ENCODE measurements around the gene MAPKAP1. TPM values are rescaled to one million over a fixed set of nuclear protein-coding genes. Genes with fewer than 3 reads are reported as not detected.

The MAPKAP1 gene
- total RNA-seq, 1 experiment from 2014 or later, result 79.9 TPM

- no peak for DNase-seq (ENCODE audit: low spot score)
Measured at GRCh38 chr9:125460883-125461635, 245.9 kb downstream of the MAPKAP1 start.

GRCh38 chr9:125460346-125460745 is 246.7 kb downstream of the MAPKAP1 start:
- DNase-seq (ENCODE audit: low spot score), result no peak

DNA sequence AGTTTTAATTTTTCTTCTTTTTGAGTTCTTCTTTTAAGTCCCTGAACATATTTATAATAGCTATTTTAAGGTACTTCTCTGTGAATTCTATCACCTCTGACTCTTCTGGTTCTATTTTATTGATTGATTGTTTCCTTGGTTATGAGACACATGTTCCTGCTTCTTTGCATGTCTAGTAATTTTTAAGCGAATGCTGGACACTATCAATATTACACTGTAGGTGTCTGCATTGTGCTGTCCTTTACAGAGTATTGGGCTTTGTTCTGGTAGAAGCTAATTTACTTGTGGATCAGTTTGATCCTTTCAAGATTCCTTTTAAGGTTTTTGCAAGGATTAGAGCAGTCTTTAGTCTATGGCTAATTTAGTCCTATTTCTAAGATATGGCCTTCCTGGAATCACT is 249.7 kb downstream of the MAPKAP1 start:
- no peak for DNase-seq (ENCODE audit: low spot score)

DNA sequence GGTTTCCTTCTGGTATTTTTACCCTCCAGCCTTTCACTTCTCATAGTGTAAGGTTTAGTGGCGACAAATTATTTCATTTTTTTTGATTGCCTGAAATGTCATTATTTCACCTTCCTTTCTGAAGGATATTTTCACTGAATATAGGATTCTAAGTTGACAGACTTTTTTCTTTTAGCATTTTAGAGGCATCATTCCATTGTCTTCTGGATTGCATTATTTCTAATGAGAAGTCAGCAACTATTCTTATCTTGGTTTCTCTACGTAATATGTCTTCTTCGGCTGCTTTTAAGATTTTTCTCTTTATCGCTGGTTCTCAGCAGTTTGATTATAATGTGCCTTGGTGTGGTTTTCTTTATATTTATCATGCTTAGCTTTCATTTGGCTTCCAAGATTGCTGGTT is 251.1 kb downstream of the MAPKAP1 start:
- DNase-seq (ENCODE audit: low spot score), result no peak

- no peak for DNase-seq (ENCODE audit: low spot score)
Measured at GRCh38 chr9:125455132-125455531, 251.9 kb downstream of the MAPKAP1 start.

- DNase-seq (ENCODE audit: low spot score), result no peak
Measured at GRCh38 chr9:125447202-125447802, 259.7 kb downstream of the MAPKAP1 start.

GRCh38 chr9:125446561-125447094 is 260.4 kb downstream of the MAPKAP1 start:
- no peak for DNase-seq (ENCODE audit: low spot score)

GRCh38 chr9:125444956-125445506 is 262.0 kb downstream of the MAPKAP1 start:
- no peak for DNase-seq (ENCODE audit: low spot score)

DNA sequence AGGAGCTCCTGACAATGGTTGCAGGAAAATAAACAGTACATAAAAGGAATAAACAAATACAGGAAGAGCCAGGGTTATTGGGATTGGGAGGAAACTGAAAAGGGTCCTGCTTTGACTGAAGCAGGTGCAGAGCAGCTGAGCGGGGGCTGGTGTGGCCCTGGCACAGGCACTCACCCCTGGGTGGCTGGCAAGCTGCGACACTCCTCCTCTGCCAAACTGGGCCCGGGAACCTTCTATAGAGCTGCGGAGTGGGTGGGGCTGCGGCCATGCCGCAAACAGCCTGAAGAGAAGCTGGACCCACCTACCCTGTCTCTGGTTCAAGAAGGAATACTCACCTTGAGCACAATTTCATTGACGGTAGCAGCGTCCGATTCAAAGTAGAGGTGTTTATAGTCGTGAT is 262.8 kb downstream of the MAPKAP1 start:
- DNase-seq (ENCODE audit: low spot score), result no peak

- no peak for DNase-seq (ENCODE audit: low spot score)
Measured at GRCh38 chr9:125443367-125443766, 263.6 kb downstream of the MAPKAP1 start.

GRCh38 chr9:125442452-125442851 is 264.6 kb downstream of the MAPKAP1 start:
- DNase-seq (ENCODE audit: low spot score), result no peak

DNA sequence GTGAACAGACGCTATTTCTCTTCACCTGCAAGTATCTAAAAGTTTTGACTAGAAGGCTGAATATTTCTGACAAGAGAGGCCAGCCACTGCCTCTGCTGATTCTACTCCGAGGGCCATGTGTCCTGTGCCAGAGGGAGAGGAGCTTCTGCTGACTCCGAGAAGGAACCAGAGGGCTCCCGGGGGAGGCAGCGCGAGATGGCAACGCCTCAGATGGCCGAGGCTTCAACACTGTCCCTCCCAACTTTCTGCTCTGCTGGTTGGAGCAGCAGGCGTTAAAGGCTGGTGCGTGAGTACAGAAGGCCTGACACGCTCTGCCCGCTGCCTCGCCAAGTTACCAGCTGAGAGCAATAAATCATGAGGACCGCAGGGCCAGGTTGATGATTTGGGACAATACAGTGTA is 266.6 kb downstream of the MAPKAP1 start:
- no peak for DNase-seq (ENCODE audit: low spot score)

GRCh38 chr9:125439434-125440272 is 267.4 kb downstream of the MAPKAP1 start:
- DNase-seq (ENCODE audit: low spot score), result no peak

DNA sequence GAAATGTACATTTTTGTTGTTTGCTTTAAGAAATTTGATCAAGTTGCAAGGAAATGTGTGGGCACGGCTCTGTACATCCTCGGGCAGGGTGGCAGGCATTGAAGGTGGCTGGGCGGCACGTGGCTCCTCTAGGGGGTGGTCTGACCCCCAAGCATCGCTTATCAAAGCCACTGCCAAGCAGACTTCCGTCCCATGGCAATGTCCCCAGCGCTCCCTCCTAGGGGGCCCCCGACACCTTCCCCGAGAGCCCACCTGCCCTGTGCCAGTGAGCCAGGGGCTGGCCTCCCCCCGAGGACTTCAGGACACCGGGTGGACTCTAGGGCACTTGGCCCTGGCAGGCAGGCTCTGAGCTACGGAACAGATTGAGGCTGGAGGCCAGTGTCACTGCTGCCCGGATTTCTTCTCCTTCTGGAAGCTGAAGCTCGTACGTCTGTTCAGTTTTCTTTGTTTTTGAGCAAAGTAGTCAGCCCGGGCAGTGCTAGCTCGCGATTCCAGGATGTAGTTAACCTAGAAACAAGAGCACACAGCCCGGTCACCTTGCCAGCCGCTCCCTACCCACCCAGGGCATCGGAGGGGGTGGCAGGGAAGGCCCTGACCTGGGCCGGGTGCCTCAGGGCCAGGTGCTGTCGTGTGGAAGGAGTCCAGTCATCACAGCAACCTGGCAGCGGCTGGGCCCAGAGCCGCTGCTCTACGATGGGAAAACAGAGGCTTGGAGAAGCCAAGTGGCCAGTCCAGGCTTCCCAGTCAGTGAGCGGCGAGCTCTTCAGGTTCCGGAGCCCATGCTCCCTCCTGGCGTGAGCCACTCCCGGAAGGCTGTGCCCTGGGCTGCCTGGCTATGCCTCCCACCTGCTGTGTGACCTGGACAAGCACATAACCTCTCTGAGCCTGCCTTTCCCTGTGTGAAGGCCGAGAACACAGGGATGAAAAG is 268.2 kb downstream of the MAPKAP1 start:
- DNase-seq (ENCODE audit: low spot score), result no peak

- no peak for DNase-seq (ENCODE audit: low spot score)
Measured at GRCh38 chr9:125437771-125438221, 269.2 kb downstream of the MAPKAP1 start.

DNA sequence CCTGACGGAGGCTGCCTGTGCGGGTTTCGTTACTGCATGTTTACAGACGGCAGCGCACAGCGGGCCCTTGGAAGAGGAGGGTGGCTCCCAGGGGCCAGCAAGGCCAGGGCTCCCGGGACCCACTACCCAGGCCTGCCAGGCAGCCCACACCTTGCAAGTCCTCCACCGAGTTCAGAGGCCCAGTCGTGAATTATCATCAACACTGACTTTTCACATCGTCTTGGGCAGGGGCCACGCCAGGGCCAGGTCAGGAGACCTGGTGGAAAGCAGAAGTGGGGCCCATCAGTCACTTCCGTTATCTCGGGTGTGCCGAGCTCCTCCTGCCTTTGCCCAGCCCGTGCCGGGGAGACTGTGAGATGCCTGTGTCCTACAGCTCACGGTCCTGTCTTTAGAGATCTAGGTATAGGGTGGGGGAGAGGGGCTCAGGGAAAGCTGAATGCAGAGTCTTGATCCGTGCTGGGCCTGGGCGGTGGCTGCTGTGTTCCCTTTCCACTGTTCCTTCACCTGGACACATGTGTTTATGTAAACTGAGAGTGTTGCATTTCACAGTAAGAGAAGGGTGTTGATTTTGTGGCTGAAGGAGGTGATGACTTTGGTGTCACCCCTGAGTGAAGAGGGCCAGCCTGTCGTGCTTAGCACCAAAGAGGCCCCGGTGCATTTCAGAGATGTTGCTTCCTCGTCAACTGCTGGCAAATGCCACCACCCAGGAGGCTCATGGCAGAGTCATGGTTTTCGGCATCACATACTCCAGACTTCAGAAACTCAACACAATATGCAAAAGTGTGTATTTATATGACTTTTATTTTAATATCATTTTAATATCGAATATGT is 270.2 kb downstream of the MAPKAP1 start:
- DNase-seq (ENCODE audit: low spot score), result no peak

- DNase-seq (ENCODE audit: low spot score), result no peak
Measured at GRCh38 chr9:125435776-125436612, 271.0 kb downstream of the MAPKAP1 start.

DNA sequence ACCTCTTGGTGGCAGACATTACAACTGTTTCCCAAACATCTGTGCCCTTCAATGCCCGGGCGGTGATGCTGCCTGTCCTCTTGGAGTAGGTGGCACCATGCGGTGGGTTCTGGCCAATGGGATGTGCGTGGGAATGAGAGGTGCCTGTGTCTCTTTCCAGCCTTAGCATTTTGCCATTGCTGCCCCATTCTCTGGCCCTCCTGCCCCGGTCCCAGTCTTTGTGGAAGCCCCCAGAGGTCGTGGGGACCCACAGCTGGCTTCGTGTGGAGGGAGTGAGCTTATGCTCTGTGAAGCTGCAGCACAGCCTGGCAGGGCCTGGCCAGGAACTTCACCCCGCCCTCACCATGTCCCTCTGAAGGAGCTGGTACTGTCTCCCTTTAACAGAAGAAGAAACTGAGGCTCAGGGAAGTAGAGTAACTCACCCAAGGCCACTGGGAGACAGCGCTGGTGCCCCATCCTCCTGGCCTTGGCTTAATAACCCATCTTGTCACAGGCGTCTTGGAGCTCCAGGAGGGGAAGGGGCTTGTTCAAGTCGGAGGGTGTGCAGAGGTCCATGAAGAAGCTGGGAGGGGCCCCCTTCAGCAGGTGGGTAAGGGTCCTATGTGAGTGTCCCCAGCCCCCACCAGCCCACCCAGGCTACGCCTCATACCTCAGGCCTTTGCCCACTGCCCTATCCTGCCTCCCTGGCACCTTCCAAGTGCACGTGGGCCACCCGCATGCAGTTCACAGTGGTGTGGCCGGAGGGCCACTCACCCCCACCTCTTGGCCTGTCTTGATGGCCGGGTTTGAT is 271.8 kb downstream of the MAPKAP1 start:
- no peak for DNase-seq (ENCODE audit: low spot score)
